ENCODE data around the gene HRC.
A peak's percentile ranks its signal among the peaks of the same experiment; 100 is the strongest.
"Not testable (repeated sequence)": the region's sequence is repeated elsewhere in the genome, so short reads cannot be mapped to it uniquely, and the experiment has no call there.

Gene HRC

GRCh38 chr19:49135686-49136085 is 19.5 kb downstream of the HRC start:
- DNase-seq (ENCODE audit: low read depth in 3 of 3): no peak

GRCh38 chr19:49133621-49134454 is 21.4 kb downstream of the HRC start:
- peak in 1 of 3 donors; percentile 40 for DNase-seq (ENCODE audit: low read depth in 3 of 3)

- no peak for DNase-seq (ENCODE audit: low read depth in 3 of 3)
Observed at GRCh38 chr19:49132974-49133609, 22.1 kb downstream of the HRC start.

GRCh38 chr19:49130325-49130724 is 24.9 kb downstream of the HRC start:
- no peak for DNase-seq (ENCODE audit: low read depth in 3 of 3)

GRCh38 chr19:49129238-49129583 is 26.0 kb downstream of the HRC start:
- no peak for DNase-seq (ENCODE audit: low read depth in 3 of 3)

GRCh38 chr19:49128545-49129237 is 26.5 kb downstream of the HRC start:
- DNase-seq (ENCODE audit: low read depth in 3 of 3): no peak

- DNase-seq (ENCODE audit: low read depth in 3 of 3): peak; percentile 91 to 97 (median 92)
Observed at GRCh38 chr19:49127674-49128544, 27.3 kb downstream of the HRC start.

GRCh38 chr19:49127225-49127624 is 28.0 kb downstream of the HRC start:
- DNase-seq (ENCODE audit: low read depth in 3 of 3): not testable (repeated sequence)

GRCh38 chr19:49126575-49126974 is 28.6 kb downstream of the HRC start:
- no peak for DNase-seq (ENCODE audit: low read depth in 3 of 3)

- no peak for DNase-seq (ENCODE audit: low read depth in 3 of 3)
Observed at GRCh38 chr19:49125025-49125731, 30.0 kb downstream of the HRC start.

- DNase-seq (ENCODE audit: low read depth in 3 of 3): not testable (repeated sequence)
Observed at GRCh38 chr19:49123285-49123684, 31.9 kb downstream of the HRC start.

- not testable (repeated sequence) for DNase-seq (ENCODE audit: low read depth in 3 of 3)
Observed at GRCh38 chr19:49121841-49122240, 33.4 kb downstream of the HRC start.

- DNase-seq (ENCODE audit: low read depth in 3 of 3): no peak
Observed at GRCh38 chr19:49120868-49121267, 34.3 kb downstream of the HRC start.

- DNase-seq (ENCODE audit: low read depth in 3 of 3): no peak
Observed at GRCh38 chr19:49120325-49120683, 34.9 kb downstream of the HRC start.

GRCh38 chr19:49119411-49120324 is 35.5 kb downstream of the HRC start, which contains the start of gene PPFIA3:
TSS of gene PPFIA3 (plus strand) at chr19:49119544. CDS start at chr19:49127874, 8,330 bp downstream.
- DNase-seq (ENCODE audit: low read depth in 3 of 3): no peak

- peak; percentile 87 to 93 (median 91) for DNase-seq (ENCODE audit: low read depth in 3 of 3)
Observed at GRCh38 chr19:49118565-49119410, 36.4 kb downstream of the HRC start, which contains the start of gene C19orf73. TSS of gene C19orf73 (minus strand) at chr19:49119143. CDS start at chr19:49119022, 121 bp downstream.

- DNase-seq (ENCODE audit: low read depth in 3 of 3): no peak
Observed at GRCh38 chr19:49117677-49118564, 37.3 kb downstream of the HRC start.

GRCh38 chr19:49116544-49116943 is 38.7 kb downstream of the HRC start:
- no peak for DNase-seq (ENCODE audit: low read depth in 3 of 3)
